ENCODE measurements around the gene PIGM.
A peak's percentile ranks its signal among the peaks of the same experiment; 100 is the strongest.
"Not testable (repeated sequence)": the region's sequence is repeated elsewhere in the genome, so short reads cannot be mapped to it uniquely, and the experiment has no call there.

The PIGM gene

DNA sequence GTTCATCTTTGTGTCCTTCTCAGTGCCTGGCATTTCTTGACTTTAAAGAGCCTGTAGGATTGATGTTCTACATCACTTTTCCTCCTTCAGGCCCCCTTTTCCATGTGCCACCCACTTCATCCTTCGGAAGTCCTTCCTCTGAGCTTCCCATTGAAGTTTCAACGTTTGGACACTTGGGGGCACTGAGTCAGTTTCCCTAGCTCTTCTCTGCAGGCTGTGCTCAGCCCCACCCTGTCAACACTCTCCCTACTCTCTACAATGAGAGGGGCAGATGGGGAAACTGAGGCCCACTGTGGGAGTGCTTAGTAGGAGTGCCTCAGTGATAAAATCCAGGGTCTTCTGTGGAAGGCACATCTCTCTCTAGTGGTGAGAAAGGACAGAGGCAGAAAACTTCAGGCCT is 26.3 kb upstream of the PIGM start:
- no peak for DNase-seq

DNA sequence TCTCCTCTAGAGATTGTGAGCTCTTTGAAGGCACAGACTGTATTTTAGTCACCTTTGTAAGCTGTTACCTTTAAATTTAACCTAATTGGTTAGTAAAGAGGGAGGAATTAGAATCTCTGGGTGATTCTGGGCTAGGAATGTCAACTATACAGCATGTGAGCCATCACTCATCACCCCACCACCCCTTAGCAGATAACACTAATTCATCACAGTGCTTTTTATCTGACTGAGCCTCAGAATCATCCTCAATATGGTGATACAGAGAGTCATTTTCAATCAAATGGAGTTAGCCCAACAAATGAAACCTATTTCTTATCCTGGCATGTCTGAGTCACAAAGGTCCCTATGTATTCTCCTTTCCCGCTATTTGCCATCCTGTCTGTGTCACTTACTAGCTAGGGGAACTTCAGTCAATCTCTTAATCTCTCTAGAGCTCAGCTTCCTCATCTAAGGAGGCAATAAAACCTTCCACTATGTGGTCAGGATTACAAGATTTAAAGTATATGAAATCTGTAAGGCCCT is 24.9 kb upstream of the PIGM start:
- no peak for DNase-seq

DNA sequence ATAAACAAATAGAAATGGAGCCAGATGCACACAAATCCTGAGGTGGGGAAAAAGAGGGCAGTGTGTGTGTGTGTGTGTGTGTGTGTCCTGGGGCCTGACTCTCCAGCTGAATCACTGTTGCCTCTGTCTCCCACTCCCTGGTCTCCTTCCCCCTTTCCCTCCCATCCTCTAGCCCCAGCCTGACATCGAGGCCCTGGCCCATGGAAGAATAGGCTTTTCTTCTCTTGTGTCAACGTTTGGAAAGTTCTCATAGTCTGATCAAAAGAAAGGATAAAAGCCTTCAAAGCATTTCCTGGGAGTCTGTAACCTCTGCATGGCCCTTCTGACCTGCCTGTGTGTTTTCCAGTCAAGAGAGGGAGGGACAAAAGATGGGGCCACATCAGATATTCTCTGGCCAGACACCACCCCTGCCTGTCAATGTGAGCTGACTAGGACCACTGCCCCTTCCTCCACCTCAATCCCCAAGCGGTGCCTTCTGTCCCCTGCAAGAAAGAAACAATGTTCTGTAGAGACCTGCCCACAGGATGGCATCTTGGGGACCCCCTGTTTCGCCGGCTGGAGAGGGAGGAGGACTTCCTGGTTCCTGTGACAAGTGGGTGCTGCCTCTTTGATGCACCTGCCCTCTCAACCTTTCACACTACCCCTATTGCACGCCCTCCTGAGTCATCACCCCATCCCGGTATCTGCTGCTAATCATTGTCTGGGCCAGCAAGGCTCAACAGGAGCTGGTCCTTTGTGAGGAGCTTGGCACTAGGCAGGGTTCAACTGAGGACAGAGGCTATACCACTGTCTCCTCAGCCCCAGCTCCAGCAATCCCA is 22.0 kb upstream of the PIGM start:
- DNase-seq = no peak

DNA sequence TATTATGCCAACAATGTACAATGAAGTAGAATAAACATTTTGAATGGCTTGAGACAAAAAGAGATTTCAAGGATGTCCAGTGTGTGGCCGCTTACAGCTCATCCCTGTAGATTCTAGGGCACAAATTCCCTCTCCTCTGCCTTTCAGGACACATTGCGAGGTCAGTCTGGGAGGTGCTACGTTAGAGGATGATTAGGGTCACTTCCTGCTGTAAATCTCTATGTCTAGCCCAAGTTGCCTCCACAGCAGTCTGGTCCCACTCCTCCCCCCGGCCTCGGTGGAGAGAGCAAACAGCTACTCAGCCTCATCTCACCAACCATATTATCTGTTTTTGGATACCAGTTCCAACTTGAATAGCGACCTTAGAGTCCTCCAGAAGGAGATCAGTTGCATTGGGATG is 21.1 kb upstream of the PIGM start:
- no peak for DNase-seq

DNA sequence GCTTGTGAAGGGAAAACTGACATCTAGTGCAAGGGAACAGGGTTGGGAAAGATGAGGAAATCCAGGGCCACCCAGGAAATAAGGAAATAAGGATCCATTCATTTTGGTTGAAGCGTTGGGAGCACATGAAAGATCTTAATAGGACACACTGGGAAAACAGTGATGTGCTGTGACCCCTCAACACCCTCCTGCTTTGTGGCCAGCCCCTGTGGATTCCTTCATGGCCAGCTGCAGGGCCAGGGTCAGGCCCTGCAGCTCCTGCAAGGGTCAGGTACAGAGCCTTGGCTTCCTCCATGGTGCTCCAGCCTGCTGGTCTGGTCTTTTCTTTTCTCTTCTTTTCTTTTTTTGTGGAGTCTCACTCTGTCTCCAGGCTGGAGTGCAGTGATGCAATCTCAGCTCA is 18.8 kb upstream of the PIGM start:
- no peak for DNase-seq

DNA sequence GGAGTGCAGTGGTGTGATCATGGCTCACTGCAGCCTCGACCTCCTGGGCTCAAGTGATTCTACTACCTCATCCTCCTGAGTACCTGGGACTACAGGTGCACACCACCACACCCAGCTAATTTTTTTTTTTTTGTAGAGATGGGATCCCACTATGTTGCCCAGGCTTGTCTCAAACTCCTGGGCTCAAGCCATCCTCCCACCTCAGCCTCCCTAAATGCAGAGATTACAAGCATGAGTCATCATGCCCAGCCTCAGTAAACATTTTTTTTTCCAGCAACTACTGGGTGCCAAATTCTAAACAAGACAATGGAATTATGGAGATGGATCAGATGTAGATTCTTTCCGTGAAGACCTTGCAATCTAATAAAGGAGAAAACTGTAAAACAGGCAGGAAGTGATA is 18.4 kb upstream of the PIGM start:
- not testable (repeated sequence) for DNase-seq

DNA sequence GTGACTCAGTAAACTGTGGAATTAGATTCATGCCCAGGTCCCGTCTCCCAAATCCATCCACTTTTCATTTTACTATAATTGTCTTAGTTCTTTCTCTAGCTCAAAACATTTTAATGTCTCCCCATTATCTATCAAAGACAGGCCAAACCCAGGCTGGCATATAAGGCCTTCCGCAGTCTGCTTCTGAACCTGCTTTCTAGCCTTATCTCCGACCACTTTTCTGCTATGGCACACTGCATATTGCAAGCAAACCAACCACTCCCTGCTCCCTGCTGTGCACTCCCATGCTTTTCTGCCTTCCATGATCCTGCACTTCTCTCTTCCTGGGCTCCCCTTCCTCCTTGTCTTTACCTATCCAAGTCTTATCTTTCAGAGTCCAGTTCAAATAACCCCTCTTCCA is 17.3 kb upstream of the PIGM start:
- no peak for DNase-seq

DNA sequence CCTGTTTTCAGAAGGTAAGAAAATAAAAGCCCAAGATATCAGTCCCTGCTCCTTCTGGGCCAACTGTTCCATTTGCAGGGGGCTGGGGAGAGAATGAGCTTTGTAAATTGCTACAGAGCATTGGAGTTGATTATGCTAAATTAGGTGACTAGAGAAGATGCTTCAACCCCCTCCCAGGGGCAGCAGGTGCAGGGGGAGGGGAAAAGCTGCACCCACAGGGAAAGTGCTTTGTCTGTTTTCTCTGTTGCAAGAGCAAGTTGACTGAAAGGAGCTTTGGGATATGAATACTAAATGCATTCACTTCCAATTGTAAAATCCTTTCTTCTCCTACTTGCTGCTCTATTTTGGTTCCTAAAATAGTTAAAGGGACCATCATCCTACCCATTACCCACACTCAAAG is 16.5 kb upstream of the PIGM start:
- no peak for DNase-seq

DNA sequence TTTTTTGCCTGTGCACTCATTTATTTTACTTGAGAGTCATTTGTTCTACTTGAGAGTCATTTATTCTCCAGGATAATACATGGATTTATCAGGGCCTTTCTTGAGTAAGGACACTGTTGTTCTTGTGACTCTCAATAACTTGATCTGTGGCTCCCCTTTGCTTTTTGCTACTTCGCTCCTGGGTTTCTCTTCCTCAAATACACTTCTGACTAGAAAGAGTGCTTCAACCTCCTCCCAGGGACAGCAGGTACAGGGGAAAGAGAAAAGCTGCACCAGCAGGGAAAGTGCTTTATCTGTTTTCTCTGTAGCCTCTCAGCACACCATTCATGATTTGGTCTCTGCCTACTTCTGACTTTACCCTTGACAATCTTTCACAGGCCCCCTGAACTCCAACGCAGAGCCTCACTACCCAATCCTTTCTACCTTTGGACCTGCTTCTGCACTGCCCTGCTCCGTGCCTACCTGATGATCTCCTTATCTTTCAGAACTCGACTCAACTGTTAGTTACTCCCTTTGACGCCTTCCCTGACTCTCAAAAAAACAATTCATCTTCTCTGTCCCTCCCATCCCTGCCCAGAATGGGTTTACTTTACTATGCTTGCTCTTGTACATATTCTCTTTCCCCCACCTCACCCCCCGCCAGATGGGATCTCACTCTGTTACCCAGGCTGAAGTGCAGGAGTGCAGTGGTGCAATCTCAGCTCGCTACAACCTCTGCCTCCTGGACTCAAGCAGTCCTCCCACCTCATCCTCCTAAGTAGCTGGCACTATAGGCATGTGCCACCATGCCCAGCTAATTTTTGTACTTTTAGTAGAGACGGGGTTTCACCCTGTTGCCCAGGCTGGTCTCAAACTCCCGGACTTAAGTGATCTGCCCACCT is 15.6 kb upstream of the PIGM start:
- DNase-seq = peak; percentile 70

DNA sequence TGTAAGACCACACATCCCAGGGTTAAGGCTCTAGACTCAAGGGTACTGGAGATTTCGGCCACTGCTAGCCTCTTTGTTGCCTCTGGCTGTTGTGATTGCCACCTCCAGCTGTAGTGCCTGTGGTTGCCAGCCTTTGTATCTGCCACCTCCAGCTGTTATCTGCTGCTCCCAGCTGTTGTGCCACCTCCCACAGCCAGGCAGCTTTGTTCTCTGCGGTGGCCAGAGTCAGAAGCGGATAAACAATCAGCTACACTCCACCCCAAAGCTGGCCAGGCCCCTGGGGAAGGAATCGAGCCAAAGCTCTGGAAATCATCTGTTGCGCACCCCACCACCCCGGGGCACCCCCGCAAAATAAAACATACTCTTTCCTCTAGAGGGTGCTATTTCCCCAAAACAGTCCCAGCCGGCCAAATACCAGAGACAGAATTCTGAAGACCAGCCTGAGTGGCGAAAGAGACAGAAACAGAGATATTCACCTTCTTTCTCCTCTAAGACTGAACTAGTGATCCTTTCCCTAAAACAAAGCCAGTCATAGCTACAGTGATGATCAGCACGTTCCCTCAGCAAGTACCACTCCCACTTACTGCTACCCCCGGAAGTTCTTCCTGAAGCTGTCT is 14.8 kb upstream of the PIGM start:
- peak; percentile 83 for DNase-seq

DNA sequence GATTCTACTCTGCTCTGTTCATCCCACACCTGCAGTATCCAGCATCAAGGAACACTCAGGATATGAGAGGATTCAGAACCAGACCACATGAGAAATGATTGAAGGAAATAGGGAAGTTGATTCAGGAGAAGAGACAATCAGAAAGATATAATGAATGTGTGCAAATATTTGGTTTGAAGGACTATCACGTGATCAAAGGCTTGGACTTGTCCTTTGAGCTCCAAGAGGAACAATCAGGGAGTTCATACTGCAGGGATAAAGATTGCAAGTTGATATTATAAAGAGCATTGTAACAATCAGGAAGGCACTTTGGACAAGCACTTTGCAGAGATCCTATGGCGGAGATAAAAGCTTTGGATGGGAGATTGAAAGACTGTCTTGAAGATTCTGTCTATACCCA is 13.9 kb upstream of the PIGM start:
- DNase-seq = no peak

DNA sequence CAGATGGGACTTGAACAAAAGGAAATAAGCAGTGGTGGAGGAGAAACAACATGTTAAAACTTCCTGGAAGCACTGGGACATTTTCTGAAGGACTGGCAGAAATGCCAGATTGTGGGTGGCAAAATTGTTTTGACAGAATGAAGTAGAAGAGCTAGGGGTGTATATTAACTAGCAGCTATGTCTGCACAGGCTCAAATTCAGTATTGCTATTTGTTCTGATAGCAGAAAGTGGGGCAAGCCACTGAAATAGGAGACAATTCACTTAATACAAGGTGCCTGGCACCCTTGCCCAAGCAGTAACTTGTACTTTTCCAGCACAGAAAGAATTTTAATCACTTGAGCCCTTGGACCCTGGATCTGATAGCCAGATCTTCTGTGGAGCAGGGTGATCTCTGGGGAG is 11.8 kb upstream of the PIGM start:
- DNase-seq = no peak

DNA sequence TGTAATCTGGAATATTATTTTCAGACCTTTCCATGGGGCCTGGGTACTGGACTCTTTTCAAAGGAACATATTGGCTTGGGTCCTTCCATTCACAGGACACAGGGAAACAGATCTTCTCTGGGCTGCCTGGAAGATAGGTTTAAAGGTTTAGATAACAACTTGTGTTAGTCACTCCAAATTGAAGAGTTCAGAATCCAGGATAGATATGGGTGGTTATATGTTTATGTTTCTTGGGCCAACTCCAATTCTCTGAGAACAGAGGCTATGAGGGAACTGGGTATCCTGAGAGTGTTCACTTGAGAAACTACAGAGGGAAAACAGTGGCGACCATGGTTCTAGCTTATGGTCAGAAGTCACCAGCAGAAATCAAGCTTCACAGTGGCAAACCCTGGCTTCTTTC is 8.7 kb upstream of the PIGM start:
- no peak for DNase-seq

DNA sequence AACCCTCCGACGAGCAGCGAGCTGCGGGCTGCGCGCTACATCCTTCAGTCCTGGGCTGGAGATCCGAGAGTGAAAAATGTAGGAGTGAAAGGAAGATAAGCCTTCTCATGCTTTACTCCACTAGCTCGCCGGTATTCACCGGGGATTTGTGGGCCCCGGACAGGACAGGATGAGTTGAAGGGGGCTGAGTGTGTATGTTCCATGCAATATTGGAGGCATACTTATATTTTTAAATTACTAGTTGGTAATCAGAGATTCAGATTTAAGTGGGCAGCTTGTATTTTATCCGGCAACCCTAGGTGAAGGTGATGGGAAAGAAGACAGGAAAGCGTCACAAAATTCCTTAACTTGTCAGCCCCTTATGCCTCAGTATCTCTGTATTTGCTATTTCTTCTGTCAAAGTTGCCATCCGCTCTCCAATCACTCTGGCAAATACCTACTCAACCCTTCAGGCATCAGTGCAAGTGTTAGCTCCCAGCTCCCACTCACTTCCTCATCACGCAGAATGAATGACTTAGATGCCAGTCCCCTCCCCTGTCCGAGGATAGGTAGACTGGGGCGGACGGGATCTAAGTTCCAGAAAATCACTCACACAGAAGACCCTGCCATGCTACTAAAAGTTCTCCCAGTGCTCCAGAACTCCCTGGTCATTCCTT is 503 bp upstream of the PIGM start:
- DNase-seq = peak; percentile 46

DNA sequence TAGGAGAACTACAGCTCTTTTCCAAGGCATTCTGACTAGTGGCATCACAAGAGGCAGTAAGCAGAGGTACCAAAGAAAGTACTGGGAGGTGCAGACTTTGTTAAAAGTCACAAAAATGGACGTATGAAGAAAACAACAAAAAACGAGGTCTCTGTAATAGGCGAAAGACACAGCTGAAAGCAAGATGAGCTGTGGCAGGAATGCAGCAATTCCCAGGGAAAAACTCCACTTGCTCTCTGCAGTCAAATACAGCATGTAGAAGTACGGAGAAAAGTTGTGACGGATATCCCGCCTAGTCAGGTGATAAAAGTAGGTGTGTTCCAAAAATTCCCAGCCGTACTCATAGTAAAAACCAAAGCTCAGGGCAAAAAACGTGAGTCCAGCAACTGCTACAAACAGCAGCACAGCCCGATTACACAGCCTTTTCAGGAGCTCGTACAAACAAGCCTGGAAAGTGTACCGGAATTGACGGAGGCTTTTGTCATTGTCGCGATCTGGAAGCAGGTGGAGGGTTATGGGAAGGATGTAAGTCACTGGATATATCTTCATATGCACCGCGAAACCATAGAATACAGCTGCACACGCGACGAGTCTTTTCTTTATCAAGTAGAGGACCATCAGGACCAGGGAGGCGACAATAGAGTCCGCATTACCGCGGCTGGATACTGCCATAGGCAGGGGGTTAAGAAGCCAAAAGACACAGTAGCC is 979 bp downstream of the PIGM start:
- DNase-seq = peak; percentile 46

DNA sequence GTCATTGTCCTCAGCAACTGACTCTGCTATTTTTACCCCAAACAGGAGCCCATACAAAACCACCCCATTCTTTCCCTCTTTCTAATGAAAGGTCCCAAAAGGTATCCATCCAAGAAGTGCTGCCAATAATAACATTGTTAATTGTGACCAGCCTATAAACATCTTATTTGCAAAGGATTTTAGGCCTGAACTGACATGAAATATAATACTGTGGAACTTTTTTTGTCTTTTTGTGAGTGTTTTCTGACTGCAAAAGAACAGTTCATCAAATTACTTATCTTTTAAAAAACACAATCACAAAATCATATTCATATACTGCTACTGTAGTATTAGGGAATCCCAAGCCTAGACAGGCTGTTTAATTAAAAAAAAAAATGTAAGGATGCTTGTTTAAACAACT is 3.4 kb downstream of the PIGM start:
- DNase-seq = no peak

DNA sequence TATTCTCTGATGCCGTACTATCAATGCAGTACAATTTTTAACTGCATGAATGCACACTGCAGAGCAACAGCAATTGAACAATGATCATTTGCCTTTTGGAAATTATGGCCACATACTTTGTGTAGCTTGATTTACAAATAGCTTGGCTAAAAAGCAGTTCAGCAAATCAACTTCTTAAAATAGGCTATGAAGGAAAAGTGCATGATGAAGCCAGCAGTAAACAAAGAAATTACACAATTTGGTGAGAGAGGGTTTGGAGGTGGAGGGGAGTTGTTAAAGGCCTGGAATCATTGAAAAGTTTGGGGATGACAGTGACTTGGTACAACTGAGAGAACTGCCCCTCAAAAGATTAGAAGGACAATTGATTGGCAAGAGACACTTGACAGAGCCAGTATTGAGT is 6.5 kb downstream of the PIGM start:
- no peak for DNase-seq

DNA sequence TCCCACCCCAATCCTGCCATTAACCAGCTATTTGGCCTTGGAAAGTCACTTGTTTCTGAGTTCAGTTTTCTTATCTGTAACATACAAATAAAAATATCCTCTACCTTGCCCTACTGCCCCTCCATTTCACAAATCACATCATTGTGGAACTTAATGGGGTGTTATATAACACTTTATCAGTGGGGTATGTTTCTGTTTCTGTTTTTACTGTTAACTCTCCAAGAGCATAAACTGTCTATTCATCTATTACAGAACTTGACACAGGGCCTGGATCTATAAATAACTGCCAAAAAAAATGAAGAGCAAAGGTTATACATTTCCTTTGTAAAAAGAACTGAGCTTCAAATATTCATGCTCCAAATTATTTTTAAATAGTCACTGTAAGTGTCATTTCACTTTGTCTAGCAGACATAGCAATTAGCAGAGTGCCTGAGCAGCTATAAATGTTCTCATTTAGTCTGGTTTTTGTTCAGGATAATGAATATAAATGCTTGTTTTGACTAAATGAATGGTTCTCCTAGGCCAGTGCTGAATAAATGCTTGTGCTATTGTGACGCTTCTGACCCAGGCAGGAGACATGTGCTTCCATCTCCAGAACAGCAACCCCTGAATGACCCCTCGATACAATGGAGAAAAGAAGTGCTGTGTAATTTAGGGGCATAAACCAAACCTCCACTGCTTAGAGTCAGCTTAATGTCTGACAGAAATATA is 7.4 kb downstream of the PIGM start:
- peak; percentile 36 for DNase-seq

DNA sequence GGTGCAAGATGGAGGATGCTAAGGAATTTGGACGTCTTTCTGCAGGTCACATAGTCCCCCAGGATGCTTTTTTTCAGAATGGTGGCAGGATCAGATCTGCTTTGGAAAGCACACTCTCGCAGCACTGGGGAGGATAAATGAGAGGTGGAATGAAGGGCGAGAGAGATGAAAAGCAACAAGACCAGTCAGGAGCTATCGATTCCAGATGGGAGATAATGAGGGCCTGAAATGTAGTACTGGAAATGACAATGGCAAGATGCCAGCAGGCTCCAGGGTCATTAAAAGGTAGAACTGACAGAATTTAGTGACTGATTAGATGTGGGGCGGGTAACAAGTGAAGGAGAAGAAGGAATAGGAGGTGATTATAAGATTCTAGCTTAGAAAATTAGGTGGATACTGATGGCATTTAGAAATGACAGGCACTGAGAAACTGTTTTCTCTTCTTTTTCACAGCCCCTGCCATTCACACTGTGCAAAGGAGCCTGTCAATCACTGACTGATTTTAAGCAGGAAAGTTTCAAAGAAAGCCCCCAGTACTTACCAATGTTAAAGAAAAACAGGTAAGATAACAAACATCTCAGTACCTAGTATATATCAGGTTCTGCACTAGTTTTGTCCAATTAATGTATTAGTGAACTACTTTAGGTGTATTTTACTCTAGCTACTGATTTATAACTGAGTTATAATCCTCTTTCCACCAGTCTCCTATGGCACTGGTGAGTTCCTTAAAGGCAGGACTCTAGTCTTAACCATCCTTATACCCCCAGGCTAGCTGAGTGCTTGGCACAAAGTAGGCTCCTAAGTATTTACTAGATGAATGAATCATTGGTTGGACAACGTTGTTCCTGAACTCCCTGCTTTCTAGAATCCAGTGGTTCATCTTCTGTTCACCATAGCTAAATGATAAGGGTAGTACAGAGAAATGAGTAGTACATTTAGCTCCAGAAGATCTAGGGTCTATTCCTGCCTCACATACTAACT is 9.2 kb downstream of the PIGM start:
- DNase-seq = peak; percentile 32

DNA sequence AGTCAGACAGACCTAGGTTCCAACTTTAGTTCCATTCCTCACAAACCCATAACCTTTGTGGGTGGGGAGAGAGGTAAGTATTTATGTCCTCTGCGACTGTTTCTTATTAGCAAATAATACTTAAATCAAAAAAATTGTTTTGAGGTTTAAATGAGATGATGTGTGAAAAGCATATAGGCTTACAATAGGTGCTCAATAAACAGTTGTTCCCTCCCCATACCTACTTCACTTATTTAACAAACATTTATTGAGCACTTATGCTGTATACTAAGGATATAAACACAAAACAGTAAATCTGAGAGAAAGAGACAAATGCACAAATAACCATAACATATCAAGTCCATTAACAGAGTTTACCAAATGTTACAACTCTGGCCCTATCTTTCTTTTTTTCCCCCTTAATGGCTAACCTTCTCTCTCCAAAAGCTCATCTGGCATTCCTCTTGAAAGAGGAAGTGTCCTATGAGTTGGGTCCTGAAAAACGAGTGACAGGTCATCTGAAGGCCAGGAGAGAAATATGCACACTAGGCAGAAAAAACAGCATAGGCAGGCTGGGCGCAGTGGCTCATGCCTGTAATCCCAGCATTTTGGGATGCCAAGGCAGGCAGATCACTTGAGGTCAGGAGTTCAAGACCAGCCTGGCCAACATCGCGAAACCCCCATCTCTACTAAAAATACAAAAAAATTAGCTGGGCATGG is 10.3 kb downstream of the PIGM start:
- DNase-seq = peak; percentile 83
